EH (cell line): Measurements from ENCODE around the gene DNAJC1.
"Not testable (repeated sequence)": the region's sequence is repeated elsewhere in the genome, so short reads cannot be mapped to it uniquely, and the experiment has no call there.

Source experiments
- DNase-seq: peaks from one replicate; pipeline ENCODE4 v3.0.0-alpha.2; 2015; ENCODE audit warnings: low read depth

The DNAJC1 gene

GRCh38 chr10:21724687-21725367, 278.7 kb downstream of the DNAJC1 start:
- DNase-seq: peak; percentile 99

- peak; percentile 27 for DNase-seq
Measured at GRCh38 chr10:21724020-21724589, 279.4 kb downstream of the DNAJC1 start.

GRCh38 chr10:21722209-21722608, 281.3 kb downstream of the DNAJC1 start:
- no peak for DNase-seq

DNA sequence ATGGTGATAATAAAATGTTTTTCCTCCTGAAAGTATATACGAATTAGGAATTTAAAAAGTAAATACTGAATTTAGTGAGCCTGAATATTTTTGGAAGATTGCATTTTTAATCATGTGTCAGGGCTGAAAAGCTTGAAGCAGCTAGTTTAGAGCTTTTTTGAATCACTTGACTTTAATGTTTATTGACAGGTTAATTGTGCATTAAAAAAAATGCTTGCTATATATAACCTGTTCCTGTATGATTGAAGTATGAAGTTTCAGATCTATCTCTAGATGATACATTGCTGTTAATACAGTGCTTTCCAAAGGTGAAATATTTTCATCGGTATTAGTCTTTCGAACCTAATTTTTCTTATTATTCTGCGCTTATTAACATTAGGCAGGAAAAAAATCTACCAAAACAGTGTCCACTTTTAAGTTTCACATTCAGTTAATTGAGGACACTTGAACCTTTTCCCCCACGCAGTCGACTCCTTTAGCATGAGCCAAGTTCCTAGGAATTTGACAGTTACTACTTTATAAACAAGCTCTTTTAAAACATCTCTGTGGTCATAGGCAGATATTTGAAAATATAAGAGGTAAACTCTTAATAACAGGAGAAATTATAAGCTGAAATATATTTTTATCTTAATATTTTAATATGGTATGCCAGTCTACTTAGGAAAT, 282.4 kb downstream of the DNAJC1 start:
- peak; percentile 63 for DNase-seq

- DNase-seq: no peak
Measured at GRCh38 chr10:21720090-21720489, 283.4 kb downstream of the DNAJC1 start.

GRCh38 chr10:21719502-21719901, 284.0 kb downstream of the DNAJC1 start:
- DNase-seq: no peak

DNA sequence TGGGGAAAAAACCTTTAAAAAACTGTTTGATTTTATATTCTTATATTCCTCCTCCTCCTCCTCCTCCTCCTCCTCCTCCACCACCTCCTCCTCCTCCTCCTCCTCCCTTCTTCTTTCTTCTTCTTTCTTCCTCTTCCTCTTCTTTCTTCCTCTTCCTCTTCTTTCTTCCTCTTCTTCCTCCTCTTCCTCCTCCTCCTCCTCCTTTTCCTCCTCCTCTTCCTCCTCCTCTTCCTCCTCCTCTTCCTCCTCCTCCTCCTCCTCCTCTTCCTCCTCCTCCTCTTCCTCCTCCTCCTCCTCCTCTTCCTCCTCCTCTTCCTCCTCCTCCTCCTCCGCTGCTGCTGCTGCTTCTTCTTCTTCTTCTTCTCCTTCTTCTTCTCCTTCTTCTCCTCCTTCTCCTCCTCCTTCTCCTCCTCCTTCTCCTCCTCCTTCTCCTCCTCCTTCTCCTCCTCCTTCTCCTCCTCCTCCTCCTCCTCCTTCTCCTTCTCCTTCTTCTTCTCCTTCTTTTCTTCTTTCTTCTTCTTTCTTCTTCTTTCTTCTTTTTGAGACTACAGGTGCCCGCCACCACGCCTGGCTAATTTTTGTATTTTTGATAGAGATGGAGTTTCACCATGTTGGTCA, 286.0 kb downstream of the DNAJC1 start:
- DNase-seq: not testable (repeated sequence)

GRCh38 chr10:21715531-21716195, 287.9 kb downstream of the DNAJC1 start:
- peak; percentile 81 for DNase-seq

GRCh38 chr10:21712975-21713374, 290.6 kb downstream of the DNAJC1 start:
- no peak for DNase-seq

- no peak for DNase-seq
Measured at GRCh38 chr10:21707498-21707897, 296.0 kb downstream of the DNAJC1 start.
